Measurements from ENCODE around the gene ACADL. TPM values are rescaled to one million over a fixed set of nuclear protein-coding genes. Genes with fewer than 3 reads are reported as not detected.

Gene ACADL
- total and polyA plus RNA-seq, 2 experiments from 2014 or later: 0.37 TPM; not detected in 1

- ATAC-seq: no peak
- H3K27me3 ChIP-seq (ENCODE audit: insufficient read depth): no peaks in the 10 kb centered on the region
- no peaks in the 10 kb centered on the region for H3K27me3 Mint-ChIP-seq (ENCODE audit: insufficient read depth, low read depth, poor library complexity)
- H3K4me3 ChIP-seq: no peak overlapping the region
- no peaks in the 10 kb centered on the region for H3K4me1 Mint-ChIP-seq
- H3K9me3 Mint-ChIP-seq: no peaks in the 10 kb centered on the region
- no peak overlapping the region for H3K27ac Mint-ChIP-seq
- H3K4me1 ChIP-seq (ENCODE audit: insufficient read depth): no peaks in the 10 kb centered on the region
- no peaks in the 10 kb centered on the region for H3F3A ChIP-seq (replicated peaks; ENCODE audit: low read depth)
- H3K79me2 ChIP-seq (replicated peaks; ENCODE audit: insufficient read depth): no peaks in the 10 kb centered on the region
- TF ChIP-seq POLR2AphosphoS5 (IDR thresholded peaks at IDR 0.05; ENCODE audit: low read depth): no peak
- TF ChIP-seq JUNB (IDR thresholded peaks at IDR 0.05; ENCODE audit: unreplicated experiment): no peak
- TF ChIP-seq, protein P1, sequence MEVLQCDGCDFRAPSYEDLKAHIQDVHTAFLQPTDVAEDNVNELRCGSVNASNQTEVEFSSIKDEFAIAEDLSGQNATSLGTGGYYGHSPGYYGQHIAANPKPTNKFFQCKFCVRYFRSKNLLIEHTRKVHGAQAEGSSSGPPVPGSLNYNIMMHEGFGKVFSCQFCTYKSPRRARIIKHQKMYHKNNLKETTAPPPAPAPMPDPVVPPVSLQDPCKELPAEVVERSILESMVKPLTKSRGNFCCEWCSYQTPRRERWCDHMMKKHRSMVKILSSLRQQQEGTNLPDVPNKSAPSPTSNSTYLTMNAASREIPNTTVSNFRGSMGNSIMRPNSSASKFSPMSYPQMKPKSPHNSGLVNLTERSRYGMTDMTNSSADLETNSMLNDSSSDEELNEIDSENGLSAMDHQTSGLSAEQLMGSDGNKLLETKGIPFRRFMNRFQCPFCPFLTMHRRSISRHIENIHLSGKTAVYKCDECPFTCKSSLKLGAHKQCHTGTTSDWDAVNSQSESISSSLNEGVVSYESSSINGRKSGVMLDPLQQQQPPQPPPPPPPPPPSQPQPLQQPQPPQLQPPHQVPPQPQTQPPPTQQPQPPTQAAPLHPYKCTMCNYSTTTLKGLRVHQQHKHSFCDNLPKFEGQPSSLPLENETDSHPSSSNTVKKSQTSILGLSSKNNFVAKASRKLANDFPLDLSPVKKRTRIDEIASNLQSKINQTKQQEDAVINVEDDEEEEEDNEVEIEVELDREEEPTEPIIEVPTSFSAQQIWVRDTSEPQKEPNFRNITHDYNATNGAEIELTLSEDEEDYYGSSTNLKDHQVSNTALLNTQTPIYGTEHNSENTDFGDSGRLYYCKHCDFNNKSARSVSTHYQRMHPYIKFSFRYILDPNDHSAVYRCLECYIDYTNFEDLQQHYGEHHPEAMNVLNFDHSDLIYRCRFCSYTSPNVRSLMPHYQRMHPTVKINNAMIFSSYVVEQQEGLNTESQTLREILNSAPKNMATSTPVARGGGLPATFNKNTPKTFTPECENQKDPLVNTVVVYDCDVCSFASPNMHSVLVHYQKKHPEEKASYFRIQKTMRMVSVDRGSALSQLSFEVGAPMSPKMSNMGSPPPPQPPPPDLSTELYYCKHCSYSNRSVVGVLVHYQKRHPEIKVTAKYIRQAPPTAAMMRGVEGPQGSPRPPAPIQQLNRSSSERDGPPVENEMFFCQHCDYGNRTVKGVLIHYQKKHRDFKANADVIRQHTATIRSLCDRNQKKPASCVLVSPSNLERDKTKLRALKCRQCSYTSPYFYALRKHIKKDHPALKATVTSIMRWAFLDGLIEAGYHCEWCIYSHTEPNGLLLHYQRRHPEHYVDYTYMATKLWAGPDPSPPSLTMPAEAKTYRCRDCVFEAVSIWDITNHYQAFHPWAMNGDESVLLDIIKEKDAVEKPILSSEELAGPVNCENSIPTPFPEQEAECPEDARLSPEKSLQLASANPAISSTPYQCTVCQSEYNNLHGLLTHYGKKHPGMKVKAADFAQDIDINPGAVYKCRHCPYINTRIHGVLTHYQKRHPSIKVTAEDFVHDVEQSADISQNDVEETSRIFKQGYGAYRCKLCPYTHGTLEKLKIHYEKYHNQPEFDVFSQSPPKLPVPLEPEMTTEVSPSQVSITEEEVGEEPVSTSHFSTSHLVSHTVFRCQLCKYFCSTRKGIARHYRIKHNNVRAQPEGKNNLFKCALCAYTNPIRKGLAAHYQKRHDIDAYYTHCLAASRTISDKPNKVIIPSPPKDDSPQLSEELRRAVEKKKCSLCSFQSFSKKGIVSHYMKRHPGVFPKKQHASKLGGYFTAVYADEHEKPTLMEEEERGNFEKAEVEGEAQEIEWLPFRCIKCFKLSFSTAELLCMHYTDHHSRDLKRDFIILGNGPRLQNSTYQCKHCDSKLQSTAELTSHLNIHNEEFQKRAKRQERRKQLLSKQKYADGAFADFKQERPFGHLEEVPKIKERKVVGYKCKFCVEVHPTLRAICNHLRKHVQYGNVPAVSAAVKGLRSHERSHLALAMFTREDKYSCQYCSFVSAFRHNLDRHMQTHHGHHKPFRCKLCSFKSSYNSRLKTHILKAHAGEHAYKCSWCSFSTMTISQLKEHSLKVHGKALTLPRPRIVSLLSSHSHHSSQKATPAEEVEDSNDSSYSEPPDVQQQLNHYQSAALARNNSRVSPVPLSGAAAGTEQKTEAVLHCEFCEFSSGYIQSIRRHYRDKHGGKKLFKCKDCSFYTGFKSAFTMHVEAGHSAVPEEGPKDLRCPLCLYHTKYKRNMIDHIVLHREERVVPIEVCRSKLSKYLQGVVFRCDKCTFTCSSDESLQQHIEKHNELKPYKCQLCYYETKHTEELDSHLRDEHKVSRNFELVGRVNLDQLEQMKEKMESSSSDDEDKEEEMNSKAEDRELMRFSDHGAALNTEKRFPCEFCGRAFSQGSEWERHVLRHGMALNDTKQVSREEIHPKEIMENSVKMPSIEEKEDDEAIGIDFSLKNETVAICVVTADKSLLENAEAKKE (CRISPR knock-in tag; IDR thresholded peaks at IDR 0.05): no peak
- no peak for TF ChIP-seq EZH2phosphoT487 (IDR thresholded peaks at IDR 0.05; ENCODE audit: unreplicated experiment)
- TF ChIP-seq, protein P2, sequence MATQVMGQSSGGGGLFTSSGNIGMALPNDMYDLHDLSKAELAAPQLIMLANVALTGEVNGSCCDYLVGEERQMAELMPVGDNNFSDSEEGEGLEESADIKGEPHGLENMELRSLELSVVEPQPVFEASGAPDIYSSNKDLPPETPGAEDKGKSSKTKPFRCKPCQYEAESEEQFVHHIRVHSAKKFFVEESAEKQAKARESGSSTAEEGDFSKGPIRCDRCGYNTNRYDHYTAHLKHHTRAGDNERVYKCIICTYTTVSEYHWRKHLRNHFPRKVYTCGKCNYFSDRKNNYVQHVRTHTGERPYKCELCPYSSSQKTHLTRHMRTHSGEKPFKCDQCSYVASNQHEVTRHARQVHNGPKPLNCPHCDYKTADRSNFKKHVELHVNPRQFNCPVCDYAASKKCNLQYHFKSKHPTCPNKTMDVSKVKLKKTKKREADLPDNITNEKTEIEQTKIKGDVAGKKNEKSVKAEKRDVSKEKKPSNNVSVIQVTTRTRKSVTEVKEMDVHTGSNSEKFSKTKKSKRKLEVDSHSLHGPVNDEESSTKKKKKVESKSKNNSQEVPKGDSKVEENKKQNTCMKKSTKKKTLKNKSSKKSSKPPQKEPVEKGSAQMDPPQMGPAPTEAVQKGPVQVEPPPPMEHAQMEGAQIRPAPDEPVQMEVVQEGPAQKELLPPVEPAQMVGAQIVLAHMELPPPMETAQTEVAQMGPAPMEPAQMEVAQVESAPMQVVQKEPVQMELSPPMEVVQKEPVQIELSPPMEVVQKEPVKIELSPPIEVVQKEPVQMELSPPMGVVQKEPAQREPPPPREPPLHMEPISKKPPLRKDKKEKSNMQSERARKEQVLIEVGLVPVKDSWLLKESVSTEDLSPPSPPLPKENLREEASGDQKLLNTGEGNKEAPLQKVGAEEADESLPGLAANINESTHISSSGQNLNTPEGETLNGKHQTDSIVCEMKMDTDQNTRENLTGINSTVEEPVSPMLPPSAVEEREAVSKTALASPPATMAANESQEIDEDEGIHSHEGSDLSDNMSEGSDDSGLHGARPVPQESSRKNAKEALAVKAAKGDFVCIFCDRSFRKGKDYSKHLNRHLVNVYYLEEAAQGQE (IDR thresholded peaks at IDR 0.05; ENCODE audit: unreplicated experiment): no peak
- TF ChIP-seq EZH2 (IDR thresholded peaks at IDR 0.05; ENCODE audit: low read depth, unreplicated experiment): no peak
- no peak for TF ChIP-seq CREB1 (CRISPR knock-in tag; IDR thresholded peaks at IDR 0.05; ENCODE audit: low read depth)
- TF ChIP-seq CTCF (conservative IDR thresholded peaks at IDR 0.05; ENCODE audit: low read depth in 2 of 2): no peak
- no peak for TF ChIP-seq STAT1 (IDR thresholded peaks at IDR 0.05; ENCODE audit: unreplicated experiment)
- TF ChIP-seq ZNF114 (CRISPR knock-in tag; IDR thresholded peaks at IDR 0.05): no peak
- DNase-seq (ENCODE audit: low spot score): no peak
- H2AFZ ChIP-seq: peak overlapping the region; percentile 12; the same call in 1 of the 2 replicates
- no peaks in the 10 kb centered on the region for H3K36me3 ChIP-seq (ENCODE audit: insufficient read depth)
- no peaks in the 10 kb centered on the region for H4K20me1 ChIP-seq (replicated peaks; ENCODE audit: insufficient read depth)
- H3K36me3 Mint-ChIP-seq (ENCODE audit: low read depth): no peaks in the 10 kb centered on the region
- H3K27ac ChIP-seq (ENCODE audit: low read depth): no peak overlapping the region
- H3K9me2 ChIP-seq (ENCODE audit: insufficient read depth): no peaks in the 10 kb centered on the region
- no peak overlapping the region for H3K4me3 Mint-ChIP-seq
- H3K4me2 ChIP-seq: no peak overlapping the region
Observed at GRCh38 chr2:210259687-210260086, 34.4 kb upstream of the ACADL start.
